RPMI8226 (cell line): ENCODE data around the gene PCDHB8.
"Not testable (repeated sequence)": the region's sequence is repeated elsewhere in the genome, so short reads cannot be mapped to it uniquely, and the experiment has no call there.

Source experiments
- DNase-seq: peaks from one replicate; pipeline ENCODE4 v3.0.0-alpha.2; 2015

The PCDHB8 gene

DNA sequence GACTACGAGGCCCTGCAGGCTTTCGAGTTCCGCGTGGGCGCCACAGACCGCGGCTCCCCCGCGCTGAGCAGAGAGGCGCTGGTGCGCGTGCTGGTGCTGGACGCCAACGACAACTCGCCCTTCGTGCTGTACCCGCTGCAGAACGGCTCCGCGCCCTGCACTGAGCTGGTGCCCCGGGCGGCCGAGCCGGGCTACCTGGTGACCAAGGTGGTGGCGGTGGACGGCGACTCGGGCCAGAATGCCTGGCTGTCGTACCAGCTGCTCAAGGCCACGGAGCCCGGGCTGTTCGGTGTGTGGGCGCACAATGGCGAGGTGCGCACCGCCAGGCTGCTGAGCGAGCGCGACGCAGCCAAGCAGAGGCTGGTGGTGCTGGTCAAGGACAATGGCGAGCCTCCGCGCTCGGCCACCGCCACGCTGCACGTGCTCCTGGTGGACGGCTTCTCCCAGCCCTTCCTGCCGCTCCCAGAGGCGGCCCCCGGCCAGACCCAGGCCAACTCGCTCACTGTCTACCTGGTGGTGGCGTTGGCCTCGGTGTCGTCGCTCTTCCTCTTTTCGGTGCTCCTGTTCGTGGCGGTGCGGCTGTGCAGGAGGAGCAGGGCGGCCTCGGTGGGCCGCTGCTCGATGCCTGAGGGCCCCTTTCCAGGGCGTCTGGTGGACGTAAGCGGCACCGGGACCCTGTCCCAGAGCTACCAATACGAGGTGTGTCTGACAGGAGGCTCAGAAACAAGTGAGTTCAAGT lies 6.7 kb downstream of the PCDHB8 start:
- not testable (repeated sequence) for DNase-seq

DNA sequence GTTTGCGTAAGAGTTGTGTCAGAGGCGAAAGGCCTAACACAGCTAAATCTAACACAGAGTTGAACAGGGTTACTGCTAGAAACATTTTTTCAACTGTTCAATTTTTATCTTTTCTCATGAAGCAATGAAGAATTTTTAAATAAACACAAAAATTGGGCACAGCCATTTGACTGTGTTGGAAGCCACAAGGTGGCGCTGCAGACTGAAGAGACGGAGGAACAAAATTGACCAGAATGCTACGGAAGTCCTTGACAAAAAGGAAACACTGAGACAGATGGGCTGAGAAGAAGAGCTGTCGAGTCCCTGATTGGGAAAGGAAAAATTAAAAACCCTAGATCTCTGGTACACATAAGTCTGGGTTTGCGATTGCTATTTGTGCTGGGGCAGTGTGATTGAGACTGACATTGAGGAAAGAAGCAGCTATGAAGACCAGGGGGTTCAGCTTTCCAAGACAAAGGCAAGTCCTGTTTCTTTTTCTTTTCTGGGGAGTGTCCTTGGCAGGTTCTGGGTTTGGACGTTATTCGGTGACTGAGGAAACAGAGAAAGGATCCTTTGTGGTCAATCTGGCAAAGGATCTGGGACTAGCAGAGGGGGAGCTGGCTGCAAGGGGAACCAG lies 9.4 kb downstream of the PCDHB8 start, which contains the start of gene PCDHB9:
PCDHB9 (plus strand) TSS at position 265 of the 616 bp plus-strand sequence; CDS start at position 423, 158 bp downstream.
- DNase-seq = peak; percentile 25

- DNase-seq = not testable (repeated sequence)
These were observed 11.1 kb downstream of the PCDHB8 start for GRCh38 chr5:141188682-141189081.

DNA sequence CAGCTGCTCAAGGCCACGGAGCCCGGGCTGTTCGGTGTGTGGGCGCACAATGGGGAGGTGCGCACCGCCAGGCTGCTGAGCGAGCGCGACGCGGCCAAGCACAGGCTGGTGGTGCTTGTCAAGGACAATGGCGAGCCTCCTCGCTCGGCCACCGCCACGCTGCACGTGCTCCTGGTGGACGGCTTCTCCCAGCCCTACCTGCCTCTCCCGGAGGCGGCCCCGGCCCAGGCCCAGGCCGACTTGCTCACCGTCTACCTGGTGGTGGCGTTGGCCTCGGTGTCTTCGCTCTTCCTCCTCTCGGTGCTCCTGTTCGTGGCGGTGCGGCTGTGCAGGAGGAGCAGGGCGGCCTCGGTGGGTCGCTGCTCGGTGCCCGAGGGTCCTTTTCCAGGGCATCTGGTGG lies 11.5 kb downstream of the PCDHB8 start:
- not testable (repeated sequence) for DNase-seq

- DNase-seq = peak; percentile 34
These were observed 14.6 kb downstream of the PCDHB8 start, which contains the start of gene PCDHB10 for GRCh38 chr5:141192110-141192725. TSS of gene PCDHB10 (plus strand) at chr5:141192353. CDS start at chr5:141192553, 200 bp downstream.

GRCh38 chr5:141194332-141194731 lies 16.7 kb downstream of the PCDHB8 start:
- DNase-seq = not testable (repeated sequence)

GRCh38 chr5:141196363-141196762 lies 18.8 kb downstream of the PCDHB8 start:
- DNase-seq = no peak

- peak; percentile 19 for DNase-seq
These were observed 22.0 kb downstream of the PCDHB8 start, which contains the start of gene PCDHB11 for GRCh38 chr5:141199359-141200235. TSS of gene PCDHB11 (plus strand) at chr5:141199627. CDS start at chr5:141199775, 148 bp downstream.

DNA sequence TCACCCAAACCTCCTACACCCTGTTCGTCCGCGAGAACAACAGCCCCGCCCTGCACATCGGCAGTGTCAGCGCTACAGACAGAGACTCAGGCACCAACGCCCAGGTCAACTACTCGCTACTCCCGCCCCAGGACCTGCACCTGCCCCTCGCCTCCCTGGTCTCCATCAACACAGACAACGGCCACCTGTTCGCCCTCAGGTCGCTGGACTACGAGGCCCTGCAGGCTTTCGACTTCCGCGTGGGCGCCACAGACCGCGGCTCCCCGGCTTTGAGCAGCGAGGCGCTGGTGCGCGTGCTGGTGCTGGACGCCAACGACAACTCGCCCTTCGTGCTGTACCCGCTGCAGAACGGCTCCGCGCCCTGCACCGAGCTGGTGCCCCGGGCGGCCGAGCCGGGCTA lies 23.5 kb downstream of the PCDHB8 start:
- not testable (repeated sequence) for DNase-seq

DNA sequence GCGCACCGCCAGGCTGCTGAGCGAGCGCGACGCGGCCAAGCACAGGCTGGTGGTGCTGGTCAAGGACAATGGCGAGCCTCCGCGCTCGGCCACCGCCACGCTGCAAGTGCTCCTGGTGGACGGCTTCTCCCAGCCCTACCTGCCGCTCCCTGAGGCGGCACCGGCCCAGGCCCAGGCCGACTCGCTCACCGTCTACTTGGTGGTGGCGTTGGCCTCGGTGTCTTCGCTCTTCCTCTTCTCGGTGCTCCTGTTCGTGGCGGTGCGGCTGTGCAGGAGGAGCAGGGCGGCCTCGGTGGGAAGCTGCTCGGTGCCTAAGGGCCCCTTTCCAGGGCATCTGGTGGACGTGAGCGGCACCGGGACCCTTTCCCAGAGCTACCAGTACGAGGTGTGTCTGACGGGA lies 24.1 kb downstream of the PCDHB8 start:
- not testable (repeated sequence) for DNase-seq

- no peak for DNase-seq
These were observed 30.9 kb downstream of the PCDHB8 start, which contains the start of gene PCDHB12 for GRCh38 chr5:141208478-141208877. TSS of gene PCDHB12 (plus strand) at chr5:141208719. CDS start at chr5:141208908, 189 bp downstream.

DNA sequence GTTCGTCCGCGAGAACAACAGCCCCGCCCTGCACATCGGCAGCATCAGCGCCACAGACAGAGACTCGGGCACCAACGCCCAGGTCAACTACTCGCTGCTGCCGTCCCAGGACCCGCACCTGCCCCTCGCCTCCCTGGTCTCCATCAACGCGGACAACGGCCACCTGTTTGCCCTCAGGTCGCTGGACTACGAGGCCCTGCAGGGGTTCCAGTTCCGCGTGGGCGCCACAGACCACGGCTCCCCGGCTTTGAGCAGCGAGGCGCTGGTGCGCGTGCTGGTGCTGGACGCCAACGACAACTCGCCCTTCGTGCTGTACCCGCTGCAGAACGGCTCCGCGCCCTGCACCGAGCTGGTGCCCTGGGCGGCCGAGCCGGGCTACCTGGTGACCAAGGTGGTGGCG lies 32.7 kb downstream of the PCDHB8 start:
- DNase-seq = not testable (repeated sequence)

DNA sequence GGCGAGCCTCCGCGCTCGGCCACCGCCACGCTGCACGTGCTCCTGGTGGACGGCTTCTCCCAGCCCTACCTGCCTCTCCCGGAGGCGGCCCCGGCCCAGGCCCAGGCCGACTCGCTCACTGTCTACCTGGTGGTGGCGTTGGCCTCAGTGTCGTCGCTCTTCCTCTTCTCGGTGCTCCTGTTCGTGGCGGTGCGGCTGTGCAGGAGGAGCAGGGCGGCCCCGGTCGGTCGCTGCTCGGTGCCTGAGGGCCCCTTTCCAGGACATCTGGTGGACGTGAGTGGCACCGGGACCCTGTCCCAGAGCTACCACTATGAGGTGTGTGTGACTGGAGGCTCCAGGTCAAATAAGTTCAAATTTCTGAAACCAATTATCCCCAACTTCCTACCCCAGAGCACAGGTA lies 33.3 kb downstream of the PCDHB8 start:
- not testable (repeated sequence) for DNase-seq

GRCh38 chr5:141213656-141214339 lies 36.2 kb downstream of the PCDHB8 start, which contains the start of gene PCDHB13:
TSS of gene PCDHB13 (plus strand) at chr5:141213919. CDS start at chr5:141214124, 205 bp downstream.
- peak; percentile 15 for DNase-seq

DNA sequence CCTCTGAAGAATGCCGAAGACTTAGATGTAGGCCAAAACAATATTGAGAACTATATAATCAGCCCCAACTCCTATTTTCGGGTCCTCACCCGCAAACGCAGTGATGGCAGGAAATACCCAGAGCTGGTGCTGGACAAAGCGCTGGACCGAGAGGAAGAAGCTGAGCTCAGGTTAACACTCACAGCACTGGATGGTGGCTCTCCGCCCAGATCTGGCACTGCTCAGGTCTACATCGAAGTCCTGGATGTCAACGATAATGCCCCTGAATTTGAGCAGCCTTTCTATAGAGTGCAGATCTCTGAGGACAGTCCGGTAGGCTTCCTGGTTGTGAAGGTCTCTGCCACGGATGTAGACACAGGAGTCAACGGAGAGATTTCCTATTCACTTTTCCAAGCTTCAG lies 37.0 kb downstream of the PCDHB8 start:
- DNase-seq = not testable (repeated sequence)

DNA sequence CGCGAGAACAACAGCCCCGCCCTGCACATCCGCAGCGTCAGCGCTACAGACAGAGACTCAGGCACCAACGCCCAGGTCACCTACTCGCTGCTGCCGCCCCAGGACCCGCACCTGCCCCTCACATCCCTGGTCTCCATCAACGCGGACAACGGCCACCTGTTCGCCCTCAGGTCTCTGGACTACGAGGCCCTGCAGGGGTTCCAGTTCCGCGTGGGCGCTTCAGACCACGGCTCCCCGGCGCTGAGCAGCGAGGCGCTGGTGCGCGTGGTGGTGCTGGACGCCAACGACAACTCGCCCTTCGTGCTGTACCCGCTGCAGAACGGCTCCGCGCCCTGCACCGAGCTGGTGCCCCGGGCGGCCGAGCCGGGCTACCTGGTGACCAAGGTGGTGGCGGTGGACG lies 37.9 kb downstream of the PCDHB8 start:
- not testable (repeated sequence) for DNase-seq

DNA sequence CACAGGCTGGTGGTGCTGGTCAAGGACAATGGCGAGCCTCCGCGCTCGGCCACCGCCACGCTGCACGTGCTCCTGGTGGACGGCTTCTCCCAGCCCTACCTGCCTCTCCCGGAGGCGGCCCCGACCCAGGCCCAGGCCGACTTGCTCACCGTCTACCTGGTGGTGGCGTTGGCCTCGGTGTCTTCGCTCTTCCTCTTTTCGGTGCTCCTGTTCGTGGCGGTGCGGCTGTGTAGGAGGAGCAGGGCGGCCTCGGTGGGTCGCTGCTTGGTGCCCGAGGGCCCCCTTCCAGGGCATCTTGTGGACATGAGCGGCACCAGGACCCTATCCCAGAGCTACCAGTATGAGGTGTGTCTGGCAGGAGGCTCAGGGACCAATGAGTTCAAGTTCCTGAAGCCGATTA lies 38.4 kb downstream of the PCDHB8 start:
- not testable (repeated sequence) for DNase-seq

- peak; percentile 33 for DNase-seq
These were observed 45.7 kb downstream of the PCDHB8 start, which contains the start of gene PCDHB14 for GRCh38 chr5:141223112-141223783. TSS of gene PCDHB14 (plus strand) at chr5:141223343. CDS start at chr5:141223506, 163 bp downstream.

DNA sequence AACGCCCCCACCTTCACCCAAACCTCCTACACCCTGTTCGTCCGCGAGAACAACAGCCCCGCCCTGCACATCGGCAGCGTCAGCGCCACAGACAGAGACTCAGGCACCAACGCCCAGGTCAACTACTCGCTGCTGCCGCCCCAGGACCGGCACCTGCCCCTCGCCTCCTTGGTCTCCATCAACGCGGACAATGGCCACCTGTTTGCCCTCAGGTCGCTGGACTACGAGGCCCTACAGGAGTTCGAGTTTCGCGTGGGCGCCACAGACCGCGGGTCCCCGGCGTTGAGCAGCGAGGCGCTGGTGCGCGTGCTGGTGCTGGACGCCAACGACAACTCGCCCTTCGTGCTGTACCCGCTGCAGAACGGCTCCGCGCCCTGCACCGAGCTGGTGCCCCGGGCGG lies 47.3 kb downstream of the PCDHB8 start:
- not testable (repeated sequence) for DNase-seq

- not testable (repeated sequence) for DNase-seq
These were observed 47.8 kb downstream of the PCDHB8 start for GRCh38 chr5:141225421-141225820.
